Prostate gland (tissue), 2 donors: ENCODE measurements around the gene SSTR1. TPM values are rescaled to one million over a fixed set of nuclear protein-coding genes. Genes with fewer than 3 reads are reported as not detected.

Experiments
- DNase-seq: peaks from one replicate; pipeline ENCODE4 v3.0.0-alpha.2; 2019; ENCODE audit warnings: low spot score
- H3K27ac ChIP-seq, 2 donors: fragments of 200-600 bp; sonication (generic); 2 replicates each; pipeline ENCODE4 v1.5.1; 2017 to 2019
- H3K27me3 ChIP-seq: fragments of 200-600 bp; sonication (generic); replicated peaks from 2 replicates; pipeline ENCODE4 v1.5.1; 2019; ENCODE audit not compliant: insufficient read depth
- H3K36me3 ChIP-seq, 2 donors: fragments of 200-600 bp; sonication (generic); 1 replicate in 1 of 2; 2 replicates in 1 of 2; pipeline versions ENCODE4 v1.5.1 to v1.8.1; 2017 to 2019
- H3K4me1 ChIP-seq: fragments of 200-600 bp; sonication (generic); replicated peaks from 2 replicates; pipeline ENCODE4 v1.5.1; 2019
- H3K4me3 ChIP-seq, 2 donors: fragments of 200-600 bp; sonication (generic); 2 replicates each; pipeline ENCODE4 v1.5.1; 2017 to 2019
- H3K9me3 ChIP-seq: fragments of 200-600 bp; sonication (generic); 2 replicates; pipeline ENCODE4 v1.5.1; 2017
- POLR2A ChIP-seq: fragments of 450-650 bp; IDR thresholded peaks from one replicate; pipeline ENCODE4 v1.6.1; 2016; ENCODE audit warnings: antibody characterized with exemption, mild to moderate bottlenecking
- POLR2AphosphoS5 ChIP-seq: sonication (generic); formaldehyde crosslinking; IDR thresholded peaks from one replicate; pipeline ENCODE4 v1.6.1; 2017; ENCODE audit warnings: antibody characterized with exemption
- WGBS: methylation state at CpG from one replicate; pipeline ENCODE4 v1.1.5; 2018; 5-methylcytosine and 5-hydroxymethylcytosine counted together
- intact Hi-C: fragments of 100-400 bp; cut with DNase I; formaldehyde crosslinking; loops from one replicate; pipeline ENCODE4 v1.14.2; 2022
- total RNA-seq, 2 donors: library from RNA; depleted of rRNA; stranded (reverse); fragments of >200 nt; gene quantifications; one replicate each; pipeline ENCODE4 v1.1.0, GENCODE V29; 2016
- TF ChIP-seq, protein P1 (sequence below), 4 experiments: fragments of 200-600 bp in 2 of 4; fragments of 450-650 bp in 2 of 4; sonication (generic) in 2 of 4; IDR thresholded peaks; 1 replicate in 3 of 4; 2 replicates in 1 of 4; pipeline ENCODE4 v1.5.1; 2016 to 2019; ENCODE audit warnings: antibody characterized with exemption in 4 of 4, mild to moderate bottlenecking in 2 of 4, moderate library complexity in 2 of 4

The SSTR1 gene
- total RNA-seq, 2 donors from 2014 or later = 0.23 to 0.80 TPM

DNA sequence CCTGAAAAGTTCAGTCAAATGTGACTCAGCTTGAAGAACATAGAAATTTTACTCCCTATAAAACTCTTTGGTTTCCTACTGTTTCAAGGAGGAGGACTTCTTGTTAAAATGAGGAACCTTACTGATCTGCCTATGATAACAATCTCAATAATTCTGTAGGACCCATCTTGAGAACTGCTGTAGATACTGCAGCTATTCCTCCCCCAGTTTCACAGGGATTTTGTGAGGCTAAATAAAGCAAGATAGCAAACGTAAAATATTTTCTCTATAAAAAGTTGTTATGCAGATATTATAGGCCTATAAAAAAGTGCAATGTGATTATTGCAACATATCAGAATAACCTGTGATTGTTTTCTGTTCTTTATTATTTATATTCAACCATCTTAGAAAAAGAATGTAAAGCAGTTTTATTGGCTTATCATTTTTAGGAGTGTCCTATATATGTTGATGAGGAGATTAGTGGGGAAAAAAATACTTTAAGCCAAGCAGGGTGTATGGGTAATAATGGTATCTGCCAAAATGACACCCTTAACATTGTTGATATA is 36.1 kb downstream of the SSTR1 start:
- TF ChIP-seq POLR2A (no peak), POLR2AphosphoS5 (peak; percentile 20)
- TF ChIP-seq, protein P1, sequence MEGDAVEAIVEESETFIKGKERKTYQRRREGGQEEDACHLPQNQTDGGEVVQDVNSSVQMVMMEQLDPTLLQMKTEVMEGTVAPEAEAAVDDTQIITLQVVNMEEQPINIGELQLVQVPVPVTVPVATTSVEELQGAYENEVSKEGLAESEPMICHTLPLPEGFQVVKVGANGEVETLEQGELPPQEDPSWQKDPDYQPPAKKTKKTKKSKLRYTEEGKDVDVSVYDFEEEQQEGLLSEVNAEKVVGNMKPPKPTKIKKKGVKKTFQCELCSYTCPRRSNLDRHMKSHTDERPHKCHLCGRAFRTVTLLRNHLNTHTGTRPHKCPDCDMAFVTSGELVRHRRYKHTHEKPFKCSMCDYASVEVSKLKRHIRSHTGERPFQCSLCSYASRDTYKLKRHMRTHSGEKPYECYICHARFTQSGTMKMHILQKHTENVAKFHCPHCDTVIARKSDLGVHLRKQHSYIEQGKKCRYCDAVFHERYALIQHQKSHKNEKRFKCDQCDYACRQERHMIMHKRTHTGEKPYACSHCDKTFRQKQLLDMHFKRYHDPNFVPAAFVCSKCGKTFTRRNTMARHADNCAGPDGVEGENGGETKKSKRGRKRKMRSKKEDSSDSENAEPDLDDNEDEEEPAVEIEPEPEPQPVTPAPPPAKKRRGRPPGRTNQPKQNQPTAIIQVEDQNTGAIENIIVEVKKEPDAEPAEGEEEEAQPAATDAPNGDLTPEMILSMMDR (IDR thresholded peaks at IDR 0.05) = no peak

DNA sequence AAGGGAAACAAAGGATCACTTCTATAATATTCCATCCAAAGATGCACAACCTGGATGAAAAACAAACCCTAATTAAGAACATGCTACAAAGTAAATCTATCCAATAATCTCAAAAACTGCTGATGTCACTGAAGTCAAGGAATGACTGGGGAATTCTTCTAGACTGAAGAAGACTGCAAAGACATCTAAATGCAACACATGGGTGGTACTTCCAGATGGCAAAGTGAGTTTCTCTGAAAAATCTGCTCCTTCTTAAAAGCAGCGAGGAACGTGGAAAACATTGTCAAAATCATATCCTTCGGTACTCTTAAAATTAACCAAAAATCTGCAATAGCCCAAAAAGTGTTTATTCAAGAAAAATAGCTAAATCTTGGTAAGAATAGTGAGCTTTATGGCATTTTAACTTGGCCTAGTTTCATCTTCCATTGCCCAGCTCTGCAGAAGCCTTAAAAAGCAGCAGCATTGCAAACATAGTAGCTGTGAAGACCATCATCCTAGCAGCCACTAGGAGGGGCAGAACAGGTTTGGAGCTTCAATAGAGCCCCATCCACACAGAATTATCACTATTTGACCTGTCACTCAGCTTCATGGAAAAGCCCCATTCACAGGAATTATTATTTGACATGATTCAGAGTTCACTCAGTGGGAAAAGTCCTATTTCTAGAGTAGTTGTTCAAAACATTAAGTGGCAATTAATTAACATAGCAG is 40.8 kb downstream of the SSTR1 start:
- 94% methylated on average over 3 of the region's 3 CpGs for WGBS
- Histone ChIP-seq H3K27me3 (no peaks in the 10 kb centered on the region), H3K9me3 (no peaks in the 10 kb centered on the region), H3K4me1 (no peaks in the 10 kb centered on the region), H3K4me3 (no peak overlapping the region), H3K27ac (no peak overlapping the region), H3K36me3 (no peaks in the 10 kb centered on the region)
- intact Hi-C loops = no loop called here
- TF ChIP-seq, protein P1 (IDR thresholded peaks at IDR 0.05) = no peak
- TF ChIP-seq POLR2A (no peak), POLR2AphosphoS5 (no peak)
- DNase-seq = no peak

More for the DNA sequence above, 36.1 kb downstream of the SSTR1 start:
- WGBS = 5% methylated on average over 1 of the region's 1 CpG
- no peaks in the 10 kb centered on the region for H3K27me3 ChIP-seq
- intact Hi-C loops = no loop called here
- H3K4me1 ChIP-seq = no peaks in the 10 kb centered on the region
- no peaks in the 10 kb centered on the region for H3K9me3 ChIP-seq
- no peak overlapping the region for H3K27ac ChIP-seq
- no peaks in the 10 kb centered on the region for H3K36me3 ChIP-seq
- H3K4me3 ChIP-seq = no peak overlapping the region
- DNase-seq = no peak

DNA sequence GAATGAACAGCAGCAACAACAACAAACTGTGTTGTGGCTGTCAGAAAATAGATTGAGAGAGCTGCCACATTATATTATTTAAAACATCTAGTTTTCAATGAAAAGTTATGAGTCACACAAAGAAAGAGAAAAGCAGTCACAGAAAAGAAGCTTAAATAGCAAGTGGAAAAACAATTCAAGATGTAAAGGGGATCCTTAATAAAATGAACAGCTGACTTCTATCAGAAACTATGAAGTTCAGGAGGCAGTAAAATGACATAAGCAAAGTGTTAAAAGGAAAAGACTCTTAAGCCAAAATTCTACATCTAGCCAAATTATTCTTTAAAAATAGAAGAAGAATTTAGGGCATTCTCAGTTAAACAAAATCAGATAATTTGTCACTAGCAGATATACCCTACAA is 42.6 kb downstream of the SSTR1 start:
- H3K9me3 ChIP-seq = no peaks in the 10 kb centered on the region
- H3K27me3 ChIP-seq = no peaks in the 10 kb centered on the region
- no peaks in the 10 kb centered on the region for H3K36me3 ChIP-seq
- DNase-seq = no peak
- TF ChIP-seq POLR2AphosphoS5 (no peak), POLR2A (no peak)
- TF ChIP-seq, protein P1 (IDR thresholded peaks at IDR 0.05) = no peak
- intact Hi-C loops = no loop called here
- H3K27ac ChIP-seq = no peak overlapping the region
- no peak overlapping the region for H3K4me3 ChIP-seq
- no peaks in the 10 kb centered on the region for H3K4me1 ChIP-seq

DNA sequence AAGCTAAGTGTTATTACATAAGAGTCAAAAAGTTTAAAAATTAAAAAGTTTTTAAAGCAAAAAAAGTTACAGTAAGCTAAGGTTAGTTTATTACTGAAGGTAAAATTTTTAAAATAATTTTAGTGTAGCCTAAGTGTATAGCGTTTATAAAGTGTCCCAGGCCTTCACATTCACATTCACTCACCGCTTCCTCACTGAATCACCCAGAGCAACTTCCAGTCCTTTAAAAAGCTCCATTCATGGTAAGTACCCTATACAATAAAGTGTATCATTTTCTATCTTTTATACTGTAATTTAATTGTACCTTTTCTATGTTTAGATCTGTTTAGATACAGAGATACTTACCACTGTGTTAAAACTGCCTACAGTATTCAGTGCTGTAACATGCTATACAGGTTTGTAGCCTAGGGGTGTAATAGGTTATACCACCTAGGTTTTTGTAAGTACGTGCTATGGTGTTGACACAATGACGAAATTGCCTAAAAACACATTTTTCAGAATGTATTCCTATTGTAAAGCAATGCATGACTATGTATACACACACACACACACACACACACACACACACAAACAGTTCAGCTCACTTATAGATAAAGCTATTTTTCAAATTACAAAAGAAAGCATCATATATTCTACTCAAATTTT is 44.5 kb downstream of the SSTR1 start:
- no peaks in the 10 kb centered on the region for H3K4me1 ChIP-seq
- WGBS = 66% methylated on average over 4 of the region's 4 CpGs
- no peaks in the 10 kb centered on the region for H3K9me3 ChIP-seq
- intact Hi-C loops = no loop called here
- no peak overlapping the region for H3K27ac ChIP-seq
- TF ChIP-seq POLR2A (no peak), POLR2AphosphoS5 (no peak)
- TF ChIP-seq, protein P1 (IDR thresholded peaks at IDR 0.05) = no peak
- H3K27me3 ChIP-seq = peaks cover 2% of the 10 kb centered on the region
- H3K36me3 ChIP-seq = no peaks in the 10 kb centered on the region
- no peak for DNase-seq
- no peak overlapping the region for H3K4me3 ChIP-seq

DNA sequence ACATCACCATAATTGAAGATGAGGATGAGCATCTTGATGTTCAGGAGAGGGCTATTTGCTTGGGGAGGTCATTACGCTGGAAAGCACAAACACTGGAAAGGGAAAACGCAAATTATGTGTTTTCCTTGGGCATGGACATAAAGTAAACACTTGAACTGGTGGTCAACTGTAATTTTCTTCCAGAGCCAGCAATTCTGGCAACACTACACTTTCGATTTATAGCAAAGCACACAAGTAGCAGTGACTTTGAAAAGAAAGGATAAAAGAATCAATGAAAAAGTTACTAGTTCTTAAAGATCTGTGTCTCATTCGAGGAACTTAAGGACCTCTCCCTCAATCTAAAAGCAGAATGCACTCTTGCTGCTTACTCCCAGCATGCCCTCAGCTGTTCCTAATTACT is 46.0 kb downstream of the SSTR1 start:
- no peak overlapping the region for H3K4me3 ChIP-seq
- H3K27ac ChIP-seq = no peak overlapping the region
- 52% methylated on average over 4 of the region's 4 CpGs for WGBS

More for the DNA sequence above, 46.0 kb downstream of the SSTR1 start:
- intact Hi-C loops = no loop called here
- Histone ChIP-seq H3K9me3 (no peaks in the 10 kb centered on the region), H3K4me1 (no peaks in the 10 kb centered on the region), H3K27me3 (peaks cover 2% of the 10 kb centered on the region), H3K36me3 (no peaks in the 10 kb centered on the region)
- DNase-seq = no peak
- TF ChIP-seq POLR2A (no peak), POLR2AphosphoS5 (no peak)
- TF ChIP-seq, protein P1 (IDR thresholded peaks at IDR 0.05) = no peak
